Adipocyte (in vitro differentiated cells): ENCODE measurements around the gene HOXD9.
A peak's percentile ranks its signal among the peaks of the same experiment; 100 is the strongest.

Source experiments
- DNase-seq: peaks from one replicate; pipeline ENCODE4 v3.0.0-alpha.2; 2015; ENCODE audit warnings: low read depth
- H3K27me3 ChIP-seq: replicated peaks from 2 replicates; pipeline ENCODE4 v1.7.0; 2013; ENCODE audit warnings: mild to moderate bottlenecking, low read length, moderate library complexity; ENCODE audit not compliant: control insufficient read depth, insufficient read depth
- H3K36me3 ChIP-seq: 2 replicates; pipeline ENCODE4 v1.7.0; 2013; ENCODE audit warnings: low read length, mild to moderate bottlenecking, moderate library complexity; ENCODE audit not compliant: control insufficient read depth, insufficient read depth, severe bottlenecking
- H3K4me1 ChIP-seq: 2 replicates; pipeline ENCODE4 v1.7.0; 2013; ENCODE audit warnings: mild to moderate bottlenecking, low read length, moderate library complexity; ENCODE audit not compliant: control insufficient read depth, insufficient read depth
- H3K4me3 ChIP-seq: 2 replicates; pipeline ENCODE4 v1.7.0; 2013; ENCODE audit warnings: mild to moderate bottlenecking, low read length, moderate library complexity
- H3K9ac ChIP-seq: 2 replicates; pipeline ENCODE4 v1.7.0; 2013; ENCODE audit warnings: mild to moderate bottlenecking, low read length, moderate library complexity
- H3K9me3 ChIP-seq: 2 replicates; pipeline ENCODE4 v1.7.0; 2013; ENCODE audit warnings: mild to moderate bottlenecking, low read length, moderate library complexity; ENCODE audit not compliant: control insufficient read depth

Gene HOXD9

DNA sequence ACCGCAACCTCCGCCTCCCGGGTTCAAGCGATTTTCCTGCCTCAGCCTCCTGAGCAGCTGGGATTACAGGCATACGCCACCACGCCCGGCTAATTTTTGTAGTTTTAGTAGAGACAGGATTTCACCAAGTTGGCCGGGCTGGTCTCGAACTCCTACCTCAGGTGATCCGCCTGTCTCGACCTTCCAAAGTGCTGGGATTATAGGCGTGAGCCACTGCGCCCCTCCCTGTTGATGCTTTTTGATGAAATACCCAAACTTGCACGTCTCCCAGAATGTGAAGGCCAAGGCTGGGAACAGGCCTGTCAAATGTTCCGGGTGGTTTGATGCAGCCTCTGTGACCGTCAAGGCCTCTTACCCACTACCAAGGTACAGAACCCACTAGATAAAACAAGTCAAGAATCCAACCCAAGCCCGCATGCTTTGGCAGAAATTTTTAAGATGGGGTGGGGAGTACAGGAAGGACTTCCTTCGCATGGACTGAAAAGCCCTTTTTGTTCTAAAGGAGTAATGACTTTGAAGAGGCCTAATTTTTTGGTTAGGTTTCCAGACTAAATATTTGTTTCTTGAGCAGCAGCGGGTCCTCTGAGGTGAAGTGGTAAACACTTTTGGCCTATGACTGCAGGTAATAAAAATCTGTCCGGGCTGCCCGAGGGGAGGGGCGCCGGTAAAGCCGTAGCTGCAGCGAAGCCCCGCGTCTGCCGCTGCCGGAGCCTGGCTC, 35.0 kb upstream of the HOXD9 start:
- Histone ChIP-seq H3K4me1 (peaks cover 3% of the 10 kb centered on the region), H3K27me3 (peaks cover 95% of the 10 kb centered on the region), H3K36me3 (no peaks in the 10 kb centered on the region), H3K9ac (no peak overlapping the region), H3K9me3 (peaks cover 5% of the 10 kb centered on the region), H3K4me3 (peak overlapping the region; percentile 74)
- DNase-seq: no peak

DNA sequence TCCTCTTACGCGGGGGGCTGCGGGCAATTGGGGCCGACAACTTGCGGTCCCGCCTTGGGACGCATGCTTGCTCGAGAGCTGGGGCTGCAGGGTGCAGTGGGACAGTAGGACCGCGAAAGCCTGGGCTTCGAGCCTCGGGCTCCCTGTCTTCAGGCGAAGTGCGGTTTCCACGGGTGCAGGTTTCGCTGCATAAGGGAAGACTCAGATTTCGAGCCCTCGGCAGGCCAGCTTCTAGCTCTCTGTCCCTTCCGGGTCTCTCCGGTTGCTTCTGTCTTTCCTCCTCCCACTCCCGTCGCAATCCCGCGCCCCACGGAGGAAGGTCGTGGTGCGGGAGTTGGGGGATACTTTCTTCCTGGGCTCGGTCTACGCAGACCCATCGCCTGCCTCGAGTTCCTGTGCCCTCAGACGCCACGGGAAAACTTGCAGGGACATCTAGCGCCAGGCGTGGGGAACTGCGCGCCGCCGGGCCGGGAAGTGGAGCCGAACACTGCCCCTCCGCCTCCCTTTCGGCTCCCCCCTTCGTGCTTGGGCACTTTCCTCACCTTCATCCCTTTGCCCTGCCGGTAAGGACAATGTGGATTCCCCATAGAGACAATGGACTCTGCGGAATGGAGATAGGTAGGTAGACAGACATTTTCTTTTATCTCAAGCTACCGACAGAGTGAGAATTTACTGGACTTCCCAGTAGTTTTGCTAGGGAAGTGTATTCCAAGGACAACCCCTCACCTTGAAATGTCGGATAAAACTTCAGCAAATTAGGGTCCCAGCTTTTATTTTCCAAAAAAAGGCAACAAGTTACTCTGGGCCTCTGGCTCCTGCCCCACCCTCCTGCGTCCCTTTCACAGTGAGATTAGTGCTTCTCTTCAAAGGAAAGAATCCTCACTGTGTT, 34.2 kb upstream of the HOXD9 start:
- Histone ChIP-seq H3K4me3 (peak overlapping the region; percentile 74), H3K9me3 (peaks cover 5% of the 10 kb centered on the region), H3K36me3 (no peaks in the 10 kb centered on the region), H3K9ac (no peak overlapping the region), H3K4me1 (peaks cover 3% of the 10 kb centered on the region), H3K27me3 (peaks cover 90% of the 10 kb centered on the region)
- peak; percentile 88 for DNase-seq

DNA sequence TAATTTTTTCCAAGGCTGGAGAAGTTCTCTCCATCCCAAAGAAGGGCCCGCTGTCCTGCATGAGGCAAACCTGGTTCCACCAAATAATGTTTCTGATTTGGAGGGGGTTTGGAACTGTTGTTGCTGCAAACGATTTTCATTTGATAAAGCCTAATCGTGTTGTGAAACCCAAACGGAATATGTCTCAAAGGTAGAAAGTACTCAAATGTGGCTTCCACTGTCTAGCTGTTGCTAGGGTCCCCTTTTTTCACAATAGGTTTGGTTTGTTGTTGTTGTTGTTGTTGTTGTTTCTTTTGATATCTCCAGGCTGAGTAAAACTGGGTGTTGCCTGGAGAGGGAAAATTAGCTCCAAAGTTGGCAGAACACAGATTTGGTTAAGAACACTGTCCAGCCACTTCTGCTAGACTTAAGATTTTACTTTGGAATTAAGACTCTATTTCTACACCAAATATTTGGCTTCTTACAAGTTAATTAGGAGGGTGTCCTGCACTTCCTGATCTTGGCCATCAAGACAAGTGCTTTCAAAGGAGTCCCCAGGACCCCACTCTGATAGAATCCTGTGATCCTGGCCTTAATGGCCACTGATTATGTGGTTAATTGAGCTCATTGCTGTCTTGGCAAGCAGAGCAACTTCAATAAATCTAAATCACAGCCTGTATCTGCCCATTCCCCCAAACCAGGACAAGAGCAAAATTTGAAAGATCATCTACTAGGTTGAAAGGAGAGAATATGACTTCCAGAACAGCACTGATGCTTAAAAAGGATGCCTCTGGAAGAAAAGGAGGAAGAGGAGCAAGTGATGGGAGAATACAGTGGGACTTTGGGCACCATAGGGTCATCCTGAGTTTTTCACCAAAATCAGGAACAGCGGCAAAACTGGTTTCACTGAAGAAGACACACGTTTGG, 33.3 kb upstream of the HOXD9 start:
- H3K27me3 ChIP-seq: peaks cover 90% of the 10 kb centered on the region
- H3K36me3 ChIP-seq: no peaks in the 10 kb centered on the region
- H3K9ac ChIP-seq: no peak overlapping the region
- H3K9me3 ChIP-seq: peaks cover 3% of the 10 kb centered on the region
- H3K4me1 ChIP-seq: peaks cover 3% of the 10 kb centered on the region
- H3K4me3 ChIP-seq: no peak overlapping the region
- DNase-seq: no peak

DNA sequence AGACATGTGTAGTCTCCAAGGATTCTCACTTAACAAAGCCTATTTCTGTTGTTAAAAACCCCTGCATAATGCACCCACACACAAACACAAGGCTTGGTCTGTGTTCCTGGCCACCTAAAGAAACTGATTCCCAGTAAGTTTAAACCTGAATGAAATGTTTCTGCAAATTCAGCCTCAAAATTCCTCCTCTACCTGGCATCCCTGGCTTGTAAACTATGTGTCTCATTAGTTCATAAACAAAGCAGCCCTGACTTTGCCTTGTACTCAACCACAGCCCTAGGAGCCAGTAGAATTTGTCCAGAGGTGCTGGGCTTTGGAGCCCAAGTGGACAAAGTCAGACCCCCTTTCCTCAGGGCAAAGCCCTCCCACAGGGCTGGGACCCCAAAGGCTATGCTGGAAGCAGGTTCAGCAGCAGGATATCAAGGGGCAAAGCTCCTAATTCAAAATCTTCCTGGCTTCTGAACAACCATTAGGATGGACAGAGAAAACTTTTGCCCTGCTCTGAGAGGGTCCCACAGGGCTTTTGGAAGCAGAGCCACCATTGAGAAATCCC, 32.6 kb upstream of the HOXD9 start:
- Histone ChIP-seq H3K4me3 (no peak overlapping the region), H3K9ac (no peak overlapping the region), H3K4me1 (peaks cover 3% of the 10 kb centered on the region), H3K36me3 (no peaks in the 10 kb centered on the region), H3K9me3 (peaks cover 9% of the 10 kb centered on the region), H3K27me3 (peaks cover 90% of the 10 kb centered on the region)
- no peak for DNase-seq

DNA sequence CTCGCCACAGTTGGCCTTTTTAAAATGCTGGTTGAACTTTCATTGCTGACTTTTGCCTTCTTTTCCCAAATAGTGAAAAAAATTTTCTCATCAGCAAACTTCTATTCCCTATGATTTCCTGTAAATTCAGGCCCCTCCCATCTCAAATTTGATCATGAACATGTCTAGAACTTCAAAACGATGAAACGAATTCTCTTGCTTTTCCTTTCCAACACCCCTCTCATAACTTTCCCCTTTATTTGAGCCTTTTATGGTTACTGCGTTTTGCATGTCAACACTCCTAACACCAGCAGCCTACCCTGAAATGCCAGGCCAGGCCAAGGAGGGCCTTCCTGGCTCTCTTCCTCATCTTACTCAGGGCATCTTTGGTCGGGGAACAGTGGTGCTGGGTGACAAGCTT, 31.7 kb upstream of the HOXD9 start:
- peaks cover 3% of the 10 kb centered on the region for H3K4me1 ChIP-seq
- H3K27me3 ChIP-seq: peaks cover 90% of the 10 kb centered on the region
- peaks cover 9% of the 10 kb centered on the region for H3K9me3 ChIP-seq
- no peak for DNase-seq
- H3K36me3 ChIP-seq: no peaks in the 10 kb centered on the region
- no peak overlapping the region for H3K4me3 ChIP-seq
- no peak overlapping the region for H3K9ac ChIP-seq

DNA sequence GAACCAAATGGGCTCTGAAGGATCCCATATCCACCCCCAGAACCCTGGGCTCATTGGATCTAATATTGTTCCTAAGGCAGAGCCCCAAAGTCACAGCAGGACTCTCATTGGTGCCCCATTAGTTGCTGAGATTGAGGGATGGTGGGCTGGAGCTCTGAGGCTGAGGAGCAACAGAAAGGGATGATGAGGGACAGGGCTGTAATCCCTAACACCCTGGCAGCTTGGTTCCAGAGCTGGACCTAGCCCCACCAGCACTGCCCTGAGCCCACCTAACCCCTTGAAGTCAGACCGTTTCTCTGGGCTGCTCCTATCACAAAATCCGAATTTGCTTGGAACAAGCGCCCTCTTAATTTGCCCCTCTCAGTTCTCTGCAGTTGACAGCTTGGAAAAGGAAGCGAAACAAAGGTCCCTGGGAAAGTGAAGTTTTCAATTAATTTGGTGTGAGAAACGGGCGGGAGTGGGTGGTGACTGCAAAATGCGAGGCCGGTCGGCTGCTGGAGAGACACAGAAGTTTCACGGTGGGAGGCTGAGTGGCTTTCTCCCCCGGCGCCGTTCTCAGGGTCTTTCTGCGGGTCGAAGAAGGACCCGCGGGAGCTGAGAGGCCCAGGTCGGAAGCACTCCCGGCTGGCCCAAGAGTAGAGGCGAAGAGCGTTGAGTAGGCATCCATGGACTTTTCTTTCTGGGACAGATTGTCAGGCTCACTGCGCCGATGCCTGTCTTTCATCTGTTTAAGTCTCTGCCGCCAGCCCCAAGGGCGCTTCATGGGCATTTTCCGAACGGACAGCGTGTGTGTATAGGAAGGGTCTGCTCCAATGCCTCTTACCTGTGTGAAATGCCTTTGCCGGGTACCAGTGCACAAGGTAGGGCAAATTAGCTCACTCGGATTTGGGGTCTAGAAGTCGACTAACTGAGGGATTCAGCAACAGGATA, 30.9 kb upstream of the HOXD9 start:
- no peak for DNase-seq
- peaks cover 90% of the 10 kb centered on the region for H3K27me3 ChIP-seq
- no peak overlapping the region for H3K9ac ChIP-seq
- H3K4me1 ChIP-seq: peaks cover 3% of the 10 kb centered on the region
- no peak overlapping the region for H3K4me3 ChIP-seq
- peaks cover 9% of the 10 kb centered on the region for H3K9me3 ChIP-seq
- H3K36me3 ChIP-seq: no peaks in the 10 kb centered on the region

DNA sequence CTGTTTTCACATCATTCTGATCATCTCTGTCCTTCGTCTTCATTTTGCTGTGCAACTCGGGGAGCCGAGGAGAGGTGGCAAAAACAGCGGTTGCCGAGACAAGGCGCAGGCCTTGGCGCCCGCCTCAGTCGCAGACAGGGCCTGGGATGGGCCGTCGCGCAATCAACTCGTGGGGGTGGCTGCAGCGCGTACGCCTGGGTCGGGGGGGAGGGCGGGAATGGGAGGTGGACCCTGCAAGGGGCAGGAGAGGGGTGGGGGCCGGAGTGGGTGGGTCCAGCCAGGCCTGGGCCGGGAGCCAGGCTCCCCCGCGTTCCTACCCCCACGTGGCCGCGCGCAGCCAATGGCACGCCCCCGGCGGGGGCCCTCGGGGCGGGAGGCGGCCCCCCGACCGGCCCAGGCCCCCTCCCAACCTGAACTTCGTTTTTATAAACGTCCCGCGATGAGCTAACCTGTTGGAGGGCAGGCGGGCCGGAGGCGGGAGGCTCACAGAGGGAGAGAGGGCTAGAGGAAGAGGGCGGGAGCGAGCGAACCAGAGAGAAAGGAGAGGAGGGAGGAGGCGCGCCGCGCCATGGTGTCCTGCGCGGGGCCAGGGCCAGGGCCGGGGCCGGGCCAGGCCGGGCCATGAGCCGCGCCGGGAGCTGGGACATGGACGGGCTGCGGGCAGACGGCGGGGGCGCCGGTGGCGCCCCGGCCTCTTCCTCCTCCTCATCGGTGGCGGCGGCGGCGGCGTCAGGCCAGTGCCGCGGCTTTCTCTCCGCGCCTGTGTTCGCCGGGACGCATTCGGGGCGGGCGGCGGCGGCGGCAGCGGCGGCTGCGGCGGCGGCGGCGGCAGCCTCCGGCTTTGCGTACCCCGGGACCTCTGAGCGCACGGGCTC, 30.0 kb upstream of the HOXD9 start, which contains the start of gene HOXD13:
HOXD13 (plus strand) TSS at position 452 of the 875 bp plus-strand sequence; CDS start at position 622, 170 bp downstream.
- Histone ChIP-seq H3K4me1 (peaks cover 7% of the 10 kb centered on the region), H3K9ac (no peak within 1 kb of the TSS), H3K9me3 (peaks cover 9% of the 10 kb centered on the region), H3K36me3 (no peaks in the 10 kb centered on the region), H3K27me3 (peaks cover 90% of the 10 kb centered on the region), H3K4me3 (peak within 1 kb of the TSS; percentile 35)
- DNase-seq: peak; percentile 28

DNA sequence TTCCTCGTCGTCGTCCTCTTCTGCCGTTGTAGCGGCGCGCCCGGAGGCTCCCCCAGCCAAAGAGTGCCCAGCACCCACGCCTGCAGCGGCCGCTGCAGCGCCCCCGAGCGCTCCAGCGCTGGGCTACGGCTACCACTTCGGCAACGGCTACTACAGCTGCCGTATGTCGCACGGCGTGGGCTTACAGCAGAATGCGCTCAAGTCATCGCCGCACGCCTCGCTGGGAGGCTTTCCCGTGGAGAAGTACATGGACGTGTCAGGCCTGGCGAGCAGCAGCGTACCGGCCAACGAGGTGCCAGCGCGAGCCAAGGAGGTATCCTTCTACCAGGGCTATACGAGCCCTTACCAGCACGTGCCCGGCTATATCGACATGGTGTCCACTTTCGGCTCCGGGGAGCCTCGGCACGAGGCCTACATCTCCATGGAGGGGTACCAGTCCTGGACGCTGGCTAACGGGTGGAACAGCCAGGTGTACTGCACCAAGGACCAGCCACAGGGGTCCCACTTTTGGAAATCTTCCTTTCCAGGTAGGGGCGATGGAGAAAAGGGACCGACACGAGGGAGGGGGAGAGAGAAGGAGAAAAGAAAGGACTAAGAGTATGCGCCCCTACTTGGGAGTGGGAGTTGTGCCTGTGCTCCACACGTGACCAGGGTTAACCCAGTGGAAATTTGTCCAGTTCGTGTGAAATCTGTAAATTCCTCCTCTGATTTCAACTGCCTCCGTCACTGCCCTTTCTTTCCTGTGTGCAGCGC, 29.2 kb upstream of the HOXD9 start:
- no peak overlapping the region for H3K9ac ChIP-seq
- DNase-seq: peak; percentile 11
- H3K4me1 ChIP-seq: peaks cover 9% of the 10 kb centered on the region
- peaks cover 9% of the 10 kb centered on the region for H3K9me3 ChIP-seq
- H3K4me3 ChIP-seq: peak overlapping the region; percentile 35
- no peaks in the 10 kb centered on the region for H3K36me3 ChIP-seq
- H3K27me3 ChIP-seq: peaks cover 88% of the 10 kb centered on the region

DNA sequence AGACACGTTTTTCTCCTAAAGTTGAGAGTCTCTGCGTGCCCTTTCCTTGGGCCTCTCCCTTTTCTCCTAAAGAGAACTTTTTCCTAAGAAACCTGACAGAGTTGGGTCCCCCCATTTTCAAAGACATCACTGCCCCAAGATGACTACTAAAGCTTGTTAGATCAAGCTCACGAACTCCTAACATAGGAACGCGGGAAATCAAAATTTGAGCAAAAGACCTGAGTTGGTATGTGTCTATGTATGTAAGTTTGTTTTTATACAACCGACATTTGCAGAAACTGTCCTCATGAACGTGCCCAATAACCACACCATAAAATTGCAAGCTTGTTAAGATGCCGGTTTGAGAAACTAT, 28.6 kb upstream of the HOXD9 start:
- DNase-seq: no peak
- peaks cover 9% of the 10 kb centered on the region for H3K4me1 ChIP-seq
- H3K36me3 ChIP-seq: no peaks in the 10 kb centered on the region
- H3K27me3 ChIP-seq: peaks cover 88% of the 10 kb centered on the region
- no peak overlapping the region for H3K4me3 ChIP-seq
- no peak overlapping the region for H3K9ac ChIP-seq
- H3K9me3 ChIP-seq: peaks cover 9% of the 10 kb centered on the region
